Osteoblast (primary cell): ENCODE data around the gene NYNRIN. TPM values are rescaled to one million over a fixed set of nuclear protein-coding genes. Genes with fewer than 3 reads are reported as not detected.
"Not testable (repeated sequence)": the region's sequence is repeated elsewhere in the genome, so short reads cannot be mapped to it uniquely, and the experiment has no call there.

Source experiments
- DNase-seq: peaks from one replicate; pipeline ENCODE4 v3.0.0; 2011; ENCODE audit warnings: low spot score, mixed read lengths; ENCODE audit not compliant: insufficient read length; ENCODE audit errors: missing footprints
- H2AFZ ChIP-seq: 2 replicates; pipeline ENCODE4 v1.6.0; 2011; ENCODE audit warnings: mild to moderate bottlenecking, low read length
- H3K27ac ChIP-seq: 2 replicates; pipeline ENCODE4 v1.5.1; 2011; ENCODE audit warnings: mild to moderate bottlenecking, low read depth, low read length, moderate library complexity
- H3K27me3 ChIP-seq: 2 replicates; pipeline ENCODE4 v1.6.0; 2012; ENCODE audit warnings: mild to moderate bottlenecking, control low read depth, inconsistent platforms, low read length, moderate library complexity; ENCODE audit not compliant: insufficient read depth
- H3K36me3 ChIP-seq: 2 replicates; pipeline ENCODE4 v1.5.1; 2011; ENCODE audit warnings: mild to moderate bottlenecking, low read length, control low read depth, moderate library complexity; ENCODE audit not compliant: insufficient read depth
- H3K4me1 ChIP-seq: 2 replicates; pipeline ENCODE4 v1.5.1; 2011; ENCODE audit warnings: mild to moderate bottlenecking, low read length, control low read depth, moderate library complexity; ENCODE audit not compliant: insufficient read depth
- H3K4me2 ChIP-seq: 2 replicates; pipeline ENCODE4 v1.6.0; 2011; ENCODE audit warnings: mild to moderate bottlenecking, low read length; ENCODE audit not compliant: insufficient read depth
- H3K4me3 ChIP-seq: fragments of 200-600 bp; sonication (generic); 3 replicates; pipeline ENCODE4 v1.5.1; 2012; ENCODE audit warnings: mild to moderate bottlenecking, low read length, inconsistent platforms; ENCODE audit not compliant: insufficient read depth
- H3K79me2 ChIP-seq: 2 replicates; pipeline ENCODE4 v1.6.0; 2012; ENCODE audit warnings: mild to moderate bottlenecking, low read length, control low read depth, inconsistent platforms; ENCODE audit not compliant: insufficient read depth
- H3K9me3 ChIP-seq: 2 replicates; pipeline ENCODE4 v1.5.1; 2011; ENCODE audit warnings: low read depth, low read length, control low read depth
- H4K20me1 ChIP-seq: 2 replicates; pipeline ENCODE4 v1.6.0; 2012; ENCODE audit warnings: mild to moderate bottlenecking, low read length, control low read depth; ENCODE audit not compliant: insufficient read depth
- total RNA-seq: library from RNA; depleted of rRNA; stranded (reverse); fragments of >200 nt; gene quantifications from 2 replicates; pipeline ENCODE4 v1.2.3, GENCODE V29; 2012
- TF ChIP-seq, protein P1 (sequence below): IDR thresholded peaks from 2 replicates; pipeline ENCODE4 v1.5.1; 2011; ENCODE audit warnings: mild to moderate bottlenecking, low read depth, low read length, moderate library complexity; ENCODE audit errors: extremely low read depth

The NYNRIN gene
- total RNA-seq, 1 donor = 7.2 TPM

DNA sequence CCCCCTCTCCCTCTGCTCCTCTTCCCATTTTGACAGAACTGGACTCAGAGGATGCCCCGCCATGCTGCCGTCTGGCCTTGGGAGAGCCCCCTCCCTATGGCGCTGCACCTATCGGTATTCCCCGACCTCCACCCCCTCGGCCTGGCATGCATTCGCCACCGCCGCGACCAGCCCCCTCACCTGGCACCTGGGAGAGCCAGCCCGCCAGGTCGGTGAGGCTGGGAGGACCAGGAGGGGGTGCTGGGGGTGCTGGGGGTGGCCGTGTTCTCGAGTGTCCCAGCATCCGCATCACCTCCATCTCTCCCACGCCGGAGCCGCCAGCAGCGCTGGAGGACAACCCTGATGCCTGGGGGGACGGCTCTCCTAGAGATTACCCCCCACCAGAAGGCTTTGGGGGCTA is 29.3 kb upstream of the NYNRIN start:
- H3K4me2 ChIP-seq = peak overlapping the region; percentile 95
- H3K79me2 ChIP-seq = peaks cover 45% of the 10 kb centered on the region
- TF ChIP-seq, protein P1, sequence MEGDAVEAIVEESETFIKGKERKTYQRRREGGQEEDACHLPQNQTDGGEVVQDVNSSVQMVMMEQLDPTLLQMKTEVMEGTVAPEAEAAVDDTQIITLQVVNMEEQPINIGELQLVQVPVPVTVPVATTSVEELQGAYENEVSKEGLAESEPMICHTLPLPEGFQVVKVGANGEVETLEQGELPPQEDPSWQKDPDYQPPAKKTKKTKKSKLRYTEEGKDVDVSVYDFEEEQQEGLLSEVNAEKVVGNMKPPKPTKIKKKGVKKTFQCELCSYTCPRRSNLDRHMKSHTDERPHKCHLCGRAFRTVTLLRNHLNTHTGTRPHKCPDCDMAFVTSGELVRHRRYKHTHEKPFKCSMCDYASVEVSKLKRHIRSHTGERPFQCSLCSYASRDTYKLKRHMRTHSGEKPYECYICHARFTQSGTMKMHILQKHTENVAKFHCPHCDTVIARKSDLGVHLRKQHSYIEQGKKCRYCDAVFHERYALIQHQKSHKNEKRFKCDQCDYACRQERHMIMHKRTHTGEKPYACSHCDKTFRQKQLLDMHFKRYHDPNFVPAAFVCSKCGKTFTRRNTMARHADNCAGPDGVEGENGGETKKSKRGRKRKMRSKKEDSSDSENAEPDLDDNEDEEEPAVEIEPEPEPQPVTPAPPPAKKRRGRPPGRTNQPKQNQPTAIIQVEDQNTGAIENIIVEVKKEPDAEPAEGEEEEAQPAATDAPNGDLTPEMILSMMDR = no peak
- H3K9me3 ChIP-seq = no peaks in the 10 kb centered on the region
- H2AFZ ChIP-seq = no peak overlapping the region
- H3K4me1 ChIP-seq = peaks cover 66% of the 10 kb centered on the region
- peaks cover 46% of the 10 kb centered on the region for H3K36me3 ChIP-seq
- no peaks in the 10 kb centered on the region for H3K27me3 ChIP-seq
- H3K27ac ChIP-seq = peak overlapping the region; percentile 94
- H3K4me3 ChIP-seq = peak overlapping the region; percentile 90
- no peak for DNase-seq
- peaks cover 38% of the 10 kb centered on the region for H4K20me1 ChIP-seq

DNA sequence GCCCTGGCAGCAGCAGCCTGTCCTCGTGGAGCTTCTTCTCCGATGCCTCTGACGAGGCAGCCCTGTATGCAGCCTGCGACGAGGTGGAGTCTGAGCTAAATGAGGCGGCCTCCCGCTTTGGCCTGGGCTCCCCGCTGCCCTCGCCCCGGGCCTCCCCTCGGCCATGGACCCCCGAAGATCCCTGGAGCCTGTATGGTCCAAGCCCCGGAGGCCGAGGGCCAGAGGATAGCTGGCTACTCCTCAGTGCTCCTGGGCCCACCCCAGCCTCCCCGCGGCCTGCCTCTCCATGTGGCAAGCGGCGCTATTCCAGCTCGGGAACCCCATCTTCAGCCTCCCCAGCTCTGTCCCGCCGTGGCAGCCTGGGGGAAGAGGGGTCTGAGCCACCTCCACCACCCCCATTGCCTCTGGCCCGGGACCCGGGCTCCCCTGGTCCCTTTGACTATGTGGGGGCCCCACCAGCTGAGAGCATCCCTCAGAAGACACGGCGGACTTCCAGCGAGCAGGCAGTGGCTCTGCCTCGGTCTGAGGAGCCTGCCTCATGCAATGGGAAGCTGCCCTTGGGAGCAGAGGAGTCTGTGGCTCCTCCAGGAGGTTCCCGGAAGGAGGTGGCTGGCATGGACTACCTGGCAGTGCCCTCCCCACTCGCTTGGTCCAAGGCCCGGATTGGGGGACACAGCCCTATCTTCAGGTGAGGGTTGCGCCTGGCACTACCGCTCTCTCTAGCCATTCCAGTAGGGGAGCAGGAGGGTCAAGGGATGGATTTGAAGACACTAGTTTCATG is 28.7 kb upstream of the NYNRIN start:
- Histone ChIP-seq H3K27ac (peak overlapping the region; percentile 32), H3K9me3 (no peaks in the 10 kb centered on the region), H3K4me2 (peak overlapping the region; percentile 95), H3K79me2 (peaks cover 45% of the 10 kb centered on the region), H3K4me1 (peaks cover 62% of the 10 kb centered on the region), H3K4me3 (peak overlapping the region; percentile 16), H3K27me3 (no peaks in the 10 kb centered on the region), H3K36me3 (peaks cover 52% of the 10 kb centered on the region), H4K20me1 (peaks cover 43% of the 10 kb centered on the region), H2AFZ (no peak overlapping the region)
- TF ChIP-seq, protein P1 = no peak
- no peak for DNase-seq

DNA sequence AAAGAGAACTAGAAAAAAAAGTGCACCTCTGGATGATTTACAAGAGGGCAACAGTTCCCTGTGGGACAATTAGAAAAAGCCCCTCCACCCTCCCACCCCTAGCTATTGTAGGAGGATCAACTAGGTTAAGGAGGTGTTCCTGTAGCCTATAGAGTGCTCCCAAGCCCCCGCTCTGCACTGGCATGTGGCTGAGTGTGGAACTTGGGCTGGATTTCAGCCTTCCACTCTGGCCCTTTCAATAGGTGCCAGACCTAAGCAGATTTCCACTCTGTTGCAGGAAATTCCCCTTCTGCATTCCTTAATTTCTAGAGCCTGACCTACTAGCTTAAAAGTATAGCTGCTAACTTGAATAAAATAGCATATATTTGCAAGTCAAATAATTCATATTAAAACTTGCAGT is 28.1 kb upstream of the NYNRIN start:
- Histone ChIP-seq H2AFZ (no peak overlapping the region), H3K79me2 (peaks cover 45% of the 10 kb centered on the region), H3K27ac (no peak overlapping the region), H3K4me1 (peaks cover 57% of the 10 kb centered on the region), H3K27me3 (no peaks in the 10 kb centered on the region), H3K9me3 (no peaks in the 10 kb centered on the region), H3K4me3 (peak overlapping the region; percentile 16), H3K4me2 (peak overlapping the region; percentile 35), H3K36me3 (peaks cover 58% of the 10 kb centered on the region), H4K20me1 (peaks cover 49% of the 10 kb centered on the region)
- TF ChIP-seq, protein P1 = no peak
- no peak for DNase-seq

DNA sequence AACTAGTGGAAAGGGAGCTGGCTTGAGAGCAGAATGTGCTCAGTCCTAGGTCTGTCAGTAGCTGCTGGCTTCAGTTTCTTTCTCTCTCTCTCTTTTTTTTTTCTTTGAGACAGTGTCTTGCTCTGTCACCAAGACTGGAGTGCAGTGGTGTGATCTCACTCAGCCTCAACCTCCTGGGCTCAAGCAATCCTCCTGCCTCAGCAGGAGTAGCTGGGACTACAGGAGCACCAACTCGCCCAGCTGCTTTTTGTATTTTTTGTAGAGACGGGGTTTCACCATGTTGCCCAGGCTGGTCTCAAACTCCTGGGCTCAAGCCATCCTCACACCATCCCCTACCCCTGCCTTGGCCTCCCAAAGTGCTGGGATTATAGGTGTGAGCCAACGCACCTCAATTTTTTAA is 27.2 kb upstream of the NYNRIN start:
- peak overlapping the region; percentile 35 for H3K4me2 ChIP-seq
- peaks cover 51% of the 10 kb centered on the region for H3K4me1 ChIP-seq
- DNase-seq, H3K4me3 ChIP-seq, H3K27ac ChIP-seq, H3K9me3 ChIP-seq, H3K27me3 ChIP-seq, H2AFZ ChIP-seq: not testable (repeated sequence)
- peaks cover 67% of the 10 kb centered on the region for H3K36me3 ChIP-seq
- peaks cover 57% of the 10 kb centered on the region for H4K20me1 ChIP-seq
- H3K79me2 ChIP-seq = peaks cover 45% of the 10 kb centered on the region
